GM23338 (cell line): ENCODE measurements around the gene FAM117B. TPM values are rescaled to one million over a fixed set of nuclear protein-coding genes. Genes with fewer than 3 reads are reported as not detected.

Experiments used
- ATAC-seq: fragments of 200-7000 bp; cut with Tn5 transposase; 3 replicates; pipeline ENCODE4 v1.9.1; 2020
- DNase-seq: peaks from one replicate; pipeline ENCODE4 v3.0.0-alpha.2; 2015; ENCODE audit warnings: low spot score
- H2AFZ ChIP-seq: fragments of 200-600 bp; sonication (generic); 2 replicates; pipeline ENCODE4 v1.8.0; 2016; ENCODE audit warnings: antibody characterized with exemption, mild to moderate bottlenecking, moderate library complexity
- H3F3A ChIP-seq: fragments of 200-600 bp; sonication (generic); replicated peaks from 2 replicates; pipeline ENCODE4 v1.8.0; 2017; ENCODE audit warnings: antibody characterized with exemption, mixed run types, low read depth
- H3K27ac ChIP-seq: fragments of 200-600 bp; sonication (generic); 2 replicates; pipeline ENCODE4 v1.6.1; 2016; ENCODE audit warnings: low read depth
- H3K27me3 ChIP-seq: fragments of 200-600 bp; sonication (generic); 2 replicates; pipeline ENCODE4 v1.8.0; 2016; ENCODE audit warnings: mild to moderate bottlenecking, mixed run types, moderate library complexity; ENCODE audit not compliant: insufficient read depth
- H3K36me3 ChIP-seq: fragments of 200-600 bp; sonication (generic); 2 replicates; pipeline ENCODE4 v1.8.0; 2016; ENCODE audit warnings: mild to moderate bottlenecking; ENCODE audit not compliant: insufficient read depth
- H3K4me1 ChIP-seq: fragments of 200-600 bp; sonication (generic); 2 replicates; pipeline ENCODE4 v1.8.0; 2016; ENCODE audit warnings: mild to moderate bottlenecking, moderate library complexity; ENCODE audit not compliant: insufficient read depth
- H3K4me2 ChIP-seq: fragments of 200-600 bp; sonication (generic); 2 replicates; pipeline ENCODE4 v1.7.1; 2017; ENCODE audit warnings: mixed run types
- H3K4me3 ChIP-seq: fragments of 200-600 bp; sonication (generic); 2 replicates; pipeline ENCODE4 v1.6.1; 2016; ENCODE audit warnings: mixed run types
- H3K79me2 ChIP-seq: fragments of 200-600 bp; sonication (generic); replicated peaks from 2 replicates; pipeline ENCODE4 v1.8.0; 2017; ENCODE audit warnings: mild to moderate bottlenecking; ENCODE audit not compliant: insufficient read depth
- H3K9me2 ChIP-seq: fragments of 200-600 bp; sonication (generic); 2 replicates; pipeline ENCODE4 v1.8.0; 2017; ENCODE audit not compliant: insufficient read depth
- H4K20me1 ChIP-seq: fragments of 200-600 bp; sonication (generic); replicated peaks from 2 replicates; pipeline ENCODE4 v1.8.0; 2017; ENCODE audit warnings: mild to moderate bottlenecking; ENCODE audit not compliant: insufficient read depth
- H3K27ac Mint-ChIP-seq: 2 replicates; pipeline ENCODE4 v1.8.0; 2020; ENCODE audit warnings: inconsistent platforms, mild to moderate bottlenecking, moderate library complexity, mixed read lengths
- H3K27me3 Mint-ChIP-seq: 3 replicates; pipeline ENCODE4 v1.8.0; 2022; ENCODE audit warnings: low read depth, mild to moderate bottlenecking, moderate library complexity, mixed read lengths, inconsistent platforms; ENCODE audit not compliant: insufficient read depth, poor library complexity
- H3K36me3 Mint-ChIP-seq: 3 replicates; pipeline ENCODE4 v1.8.0; 2021; ENCODE audit warnings: low read depth, mild to moderate bottlenecking, inconsistent platforms, moderate library complexity, mixed read lengths
- H3K4me1 Mint-ChIP-seq: 3 replicates; pipeline ENCODE4 v1.8.0; 2020; ENCODE audit warnings: mild to moderate bottlenecking, inconsistent platforms, mixed read lengths
- H3K4me3 Mint-ChIP-seq: 3 replicates; pipeline ENCODE4 v1.8.0; 2021; ENCODE audit warnings: moderate library complexity, mild to moderate bottlenecking, inconsistent platforms, mixed read lengths
- H3K9me3 Mint-ChIP-seq: 3 replicates; pipeline ENCODE4 v1.8.0; 2020; ENCODE audit warnings: moderate library complexity, mild to moderate bottlenecking, inconsistent platforms, mixed read lengths
- CREB1 ChIP-seq: fragments of 250-450 bp; sonication (Bioruptor Pico); IDR thresholded peaks from 2 replicates; pipeline ENCODE4 v1.5.0; 2020; ENCODE audit warnings: low read depth, mild to moderate bottlenecking, moderate library complexity
- EZH2 ChIP-seq: fragments of 200-600 bp; sonication (generic); IDR thresholded peaks from one replicate; pipeline ENCODE4 v1.8.0; 2017; ENCODE audit warnings: antibody characterized with exemption, mild to moderate bottlenecking, low read depth; ENCODE audit not compliant: unreplicated experiment
- EZH2phosphoT487 ChIP-seq: fragments of 200-600 bp; sonication (generic); IDR thresholded peaks from one replicate; pipeline ENCODE4 v1.8.1; 2018; ENCODE audit warnings: antibody characterized with exemption; ENCODE audit not compliant: unreplicated experiment
- JUNB ChIP-seq: IDR thresholded peaks from one replicate; pipeline ENCODE4 v1.6.1; 2016; ENCODE audit warnings: antibody characterized with exemption; ENCODE audit not compliant: unreplicated experiment
- NANOG ChIP-seq: IDR thresholded peaks from 2 replicates; pipeline ENCODE4 v1.6.1; 2016; ENCODE audit warnings: antibody characterized with exemption, borderline replicate concordance
- POLR2AphosphoS5 ChIP-seq: IDR thresholded peaks from 2 replicates; pipeline ENCODE4 v1.6.1; 2016; ENCODE audit warnings: antibody characterized with exemption, low read depth
- STAT1 ChIP-seq: IDR thresholded peaks from one replicate; pipeline ENCODE4 v1.6.1; 2016; ENCODE audit warnings: antibody characterized with exemption; ENCODE audit not compliant: unreplicated experiment
- ZNF114 ChIP-seq: fragments of 250-450 bp; sonication (Bioruptor Pico); IDR thresholded peaks from 2 replicates; pipeline ENCODE4 v1.5.0; 2020; ENCODE audit warnings: mild to moderate bottlenecking, moderate library complexity
- ZNF331 ChIP-seq: fragments of 250-450 bp; sonication (Bioruptor Pico); IDR thresholded peaks from 2 replicates; pipeline ENCODE4 v1.5.0; 2020; ENCODE audit warnings: low read depth, mild to moderate bottlenecking, moderate library complexity
- polyA plus RNA-seq: library from polyadenylated mRNA; unstranded; fragments of >200 nt; fragmentation: Nextera tagmentation; extraction: Ambion mirVana; gene quantifications from 2 replicates; pipeline ENCODE4 v1.2.1, GENCODE V29; 2016
- total RNA-seq: library from RNA; depleted of rRNA; stranded (reverse); fragments of >200 nt; shearing (Covaris generic); gene quantifications from 2 replicates; pipeline ENCODE4 v1.2.3, GENCODE V29; 2014
- TF ChIP-seq, protein P1 (sequence below), 2 experiments: fragments of 200-600 bp in 1 of 2; sonication (generic) in 1 of 2; conservative IDR thresholded peaks; 2 replicates each; pipeline versions ENCODE4 v1.5.1 to v1.6.1; 2016 to 2017; ENCODE audit warnings: antibody characterized with exemption in 2 of 2, low read depth in 2 of 2, mild to moderate bottlenecking in 2 of 2, moderate library complexity in 1 of 2
- TF ChIP-seq, protein P2 (sequence below): IDR thresholded peaks from one replicate; pipeline ENCODE4 v1.6.1; 2018; ENCODE audit warnings: antibody characterized with exemption; ENCODE audit not compliant: unreplicated experiment
- TF ChIP-seq, protein P3 (sequence below): IDR thresholded peaks from 2 replicates; pipeline ENCODE4 v1.6.1; 2016; ENCODE audit warnings: antibody characterized with exemption
- TF ChIP-seq, protein P4 (sequence below): fragments of 250-450 bp; sonication (Bioruptor Pico); IDR thresholded peaks from 2 replicates; pipeline ENCODE4 v1.5.0; 2020; ENCODE audit warnings: mild to moderate bottlenecking, moderate library complexity

FAM117B gene
- total and polyA plus RNA-seq, 2 experiments from 2014 or later = 8.4 to 23.0 TPM

DNA sequence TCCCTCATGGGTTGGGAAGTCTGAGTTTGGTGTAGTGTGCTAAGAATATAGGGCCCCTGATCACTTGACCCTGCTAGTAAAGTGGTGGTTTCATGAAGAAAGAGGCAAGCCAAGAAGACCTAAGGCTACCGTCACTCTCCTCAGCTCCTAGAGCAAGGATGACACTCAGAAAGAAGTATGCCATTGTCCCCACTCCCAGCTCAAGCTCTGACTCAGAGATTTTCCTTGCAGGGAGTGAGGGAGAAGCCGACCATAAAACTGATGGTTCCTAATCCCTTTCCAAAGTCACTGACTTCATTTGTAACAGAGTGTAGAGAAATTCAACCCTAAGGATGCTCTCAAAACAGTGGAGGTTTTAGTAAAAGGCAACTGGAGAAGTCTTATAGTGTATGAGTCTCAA, 155.9 kb downstream of the FAM117B start:
- no peak overlapping the region for H3K27ac ChIP-seq
- H3K36me3 ChIP-seq = peaks cover 7% of the 10 kb centered on the region; the same call in 1 of the 2 replicates
- no peak overlapping the region for H3K4me2 ChIP-seq
- no peak overlapping the region for H2AFZ ChIP-seq
- H3K4me1 ChIP-seq = no peaks in the 10 kb centered on the region
- ATAC-seq (no peak), DNase-seq (no peak)
- no peak overlapping the region for H3K27ac Mint-ChIP-seq
- no peaks in the 10 kb centered on the region; the same call in 2 of the 3 replicates for H3K36me3 Mint-ChIP-seq
- H3K9me3 Mint-ChIP-seq = no peaks in the 10 kb centered on the region
- H3K4me1 Mint-ChIP-seq = no peaks in the 10 kb centered on the region
- H3F3A ChIP-seq = no peaks in the 10 kb centered on the region
- TF ChIP-seq ZNF114 (CRISPR knock-in tag) (no peak), ZNF331 (no peak), STAT1 (no peak), JUNB (no peak), EZH2phosphoT487 (no peak), CREB1 (CRISPR knock-in tag) (no peak), EZH2 (no peak), POLR2AphosphoS5 (no peak), NANOG (no peak)
- TF ChIP-seq, protein P1, sequence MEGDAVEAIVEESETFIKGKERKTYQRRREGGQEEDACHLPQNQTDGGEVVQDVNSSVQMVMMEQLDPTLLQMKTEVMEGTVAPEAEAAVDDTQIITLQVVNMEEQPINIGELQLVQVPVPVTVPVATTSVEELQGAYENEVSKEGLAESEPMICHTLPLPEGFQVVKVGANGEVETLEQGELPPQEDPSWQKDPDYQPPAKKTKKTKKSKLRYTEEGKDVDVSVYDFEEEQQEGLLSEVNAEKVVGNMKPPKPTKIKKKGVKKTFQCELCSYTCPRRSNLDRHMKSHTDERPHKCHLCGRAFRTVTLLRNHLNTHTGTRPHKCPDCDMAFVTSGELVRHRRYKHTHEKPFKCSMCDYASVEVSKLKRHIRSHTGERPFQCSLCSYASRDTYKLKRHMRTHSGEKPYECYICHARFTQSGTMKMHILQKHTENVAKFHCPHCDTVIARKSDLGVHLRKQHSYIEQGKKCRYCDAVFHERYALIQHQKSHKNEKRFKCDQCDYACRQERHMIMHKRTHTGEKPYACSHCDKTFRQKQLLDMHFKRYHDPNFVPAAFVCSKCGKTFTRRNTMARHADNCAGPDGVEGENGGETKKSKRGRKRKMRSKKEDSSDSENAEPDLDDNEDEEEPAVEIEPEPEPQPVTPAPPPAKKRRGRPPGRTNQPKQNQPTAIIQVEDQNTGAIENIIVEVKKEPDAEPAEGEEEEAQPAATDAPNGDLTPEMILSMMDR (conservative IDR thresholded peaks at IDR 0.05; ENCODE audit: low read depth in 2 of 2) = no peak
- TF ChIP-seq, protein P2, sequence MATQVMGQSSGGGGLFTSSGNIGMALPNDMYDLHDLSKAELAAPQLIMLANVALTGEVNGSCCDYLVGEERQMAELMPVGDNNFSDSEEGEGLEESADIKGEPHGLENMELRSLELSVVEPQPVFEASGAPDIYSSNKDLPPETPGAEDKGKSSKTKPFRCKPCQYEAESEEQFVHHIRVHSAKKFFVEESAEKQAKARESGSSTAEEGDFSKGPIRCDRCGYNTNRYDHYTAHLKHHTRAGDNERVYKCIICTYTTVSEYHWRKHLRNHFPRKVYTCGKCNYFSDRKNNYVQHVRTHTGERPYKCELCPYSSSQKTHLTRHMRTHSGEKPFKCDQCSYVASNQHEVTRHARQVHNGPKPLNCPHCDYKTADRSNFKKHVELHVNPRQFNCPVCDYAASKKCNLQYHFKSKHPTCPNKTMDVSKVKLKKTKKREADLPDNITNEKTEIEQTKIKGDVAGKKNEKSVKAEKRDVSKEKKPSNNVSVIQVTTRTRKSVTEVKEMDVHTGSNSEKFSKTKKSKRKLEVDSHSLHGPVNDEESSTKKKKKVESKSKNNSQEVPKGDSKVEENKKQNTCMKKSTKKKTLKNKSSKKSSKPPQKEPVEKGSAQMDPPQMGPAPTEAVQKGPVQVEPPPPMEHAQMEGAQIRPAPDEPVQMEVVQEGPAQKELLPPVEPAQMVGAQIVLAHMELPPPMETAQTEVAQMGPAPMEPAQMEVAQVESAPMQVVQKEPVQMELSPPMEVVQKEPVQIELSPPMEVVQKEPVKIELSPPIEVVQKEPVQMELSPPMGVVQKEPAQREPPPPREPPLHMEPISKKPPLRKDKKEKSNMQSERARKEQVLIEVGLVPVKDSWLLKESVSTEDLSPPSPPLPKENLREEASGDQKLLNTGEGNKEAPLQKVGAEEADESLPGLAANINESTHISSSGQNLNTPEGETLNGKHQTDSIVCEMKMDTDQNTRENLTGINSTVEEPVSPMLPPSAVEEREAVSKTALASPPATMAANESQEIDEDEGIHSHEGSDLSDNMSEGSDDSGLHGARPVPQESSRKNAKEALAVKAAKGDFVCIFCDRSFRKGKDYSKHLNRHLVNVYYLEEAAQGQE = no peak
- TF ChIP-seq, protein P3, sequence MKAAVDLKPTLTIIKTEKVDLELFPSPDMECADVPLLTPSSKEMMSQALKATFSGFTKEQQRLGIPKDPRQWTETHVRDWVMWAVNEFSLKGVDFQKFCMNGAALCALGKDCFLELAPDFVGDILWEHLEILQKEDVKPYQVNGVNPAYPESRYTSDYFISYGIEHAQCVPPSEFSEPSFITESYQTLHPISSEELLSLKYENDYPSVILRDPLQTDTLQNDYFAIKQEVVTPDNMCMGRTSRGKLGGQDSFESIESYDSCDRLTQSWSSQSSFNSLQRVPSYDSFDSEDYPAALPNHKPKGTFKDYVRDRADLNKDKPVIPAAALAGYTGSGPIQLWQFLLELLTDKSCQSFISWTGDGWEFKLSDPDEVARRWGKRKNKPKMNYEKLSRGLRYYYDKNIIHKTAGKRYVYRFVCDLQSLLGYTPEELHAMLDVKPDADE = no peak
- TF ChIP-seq, protein P4, sequence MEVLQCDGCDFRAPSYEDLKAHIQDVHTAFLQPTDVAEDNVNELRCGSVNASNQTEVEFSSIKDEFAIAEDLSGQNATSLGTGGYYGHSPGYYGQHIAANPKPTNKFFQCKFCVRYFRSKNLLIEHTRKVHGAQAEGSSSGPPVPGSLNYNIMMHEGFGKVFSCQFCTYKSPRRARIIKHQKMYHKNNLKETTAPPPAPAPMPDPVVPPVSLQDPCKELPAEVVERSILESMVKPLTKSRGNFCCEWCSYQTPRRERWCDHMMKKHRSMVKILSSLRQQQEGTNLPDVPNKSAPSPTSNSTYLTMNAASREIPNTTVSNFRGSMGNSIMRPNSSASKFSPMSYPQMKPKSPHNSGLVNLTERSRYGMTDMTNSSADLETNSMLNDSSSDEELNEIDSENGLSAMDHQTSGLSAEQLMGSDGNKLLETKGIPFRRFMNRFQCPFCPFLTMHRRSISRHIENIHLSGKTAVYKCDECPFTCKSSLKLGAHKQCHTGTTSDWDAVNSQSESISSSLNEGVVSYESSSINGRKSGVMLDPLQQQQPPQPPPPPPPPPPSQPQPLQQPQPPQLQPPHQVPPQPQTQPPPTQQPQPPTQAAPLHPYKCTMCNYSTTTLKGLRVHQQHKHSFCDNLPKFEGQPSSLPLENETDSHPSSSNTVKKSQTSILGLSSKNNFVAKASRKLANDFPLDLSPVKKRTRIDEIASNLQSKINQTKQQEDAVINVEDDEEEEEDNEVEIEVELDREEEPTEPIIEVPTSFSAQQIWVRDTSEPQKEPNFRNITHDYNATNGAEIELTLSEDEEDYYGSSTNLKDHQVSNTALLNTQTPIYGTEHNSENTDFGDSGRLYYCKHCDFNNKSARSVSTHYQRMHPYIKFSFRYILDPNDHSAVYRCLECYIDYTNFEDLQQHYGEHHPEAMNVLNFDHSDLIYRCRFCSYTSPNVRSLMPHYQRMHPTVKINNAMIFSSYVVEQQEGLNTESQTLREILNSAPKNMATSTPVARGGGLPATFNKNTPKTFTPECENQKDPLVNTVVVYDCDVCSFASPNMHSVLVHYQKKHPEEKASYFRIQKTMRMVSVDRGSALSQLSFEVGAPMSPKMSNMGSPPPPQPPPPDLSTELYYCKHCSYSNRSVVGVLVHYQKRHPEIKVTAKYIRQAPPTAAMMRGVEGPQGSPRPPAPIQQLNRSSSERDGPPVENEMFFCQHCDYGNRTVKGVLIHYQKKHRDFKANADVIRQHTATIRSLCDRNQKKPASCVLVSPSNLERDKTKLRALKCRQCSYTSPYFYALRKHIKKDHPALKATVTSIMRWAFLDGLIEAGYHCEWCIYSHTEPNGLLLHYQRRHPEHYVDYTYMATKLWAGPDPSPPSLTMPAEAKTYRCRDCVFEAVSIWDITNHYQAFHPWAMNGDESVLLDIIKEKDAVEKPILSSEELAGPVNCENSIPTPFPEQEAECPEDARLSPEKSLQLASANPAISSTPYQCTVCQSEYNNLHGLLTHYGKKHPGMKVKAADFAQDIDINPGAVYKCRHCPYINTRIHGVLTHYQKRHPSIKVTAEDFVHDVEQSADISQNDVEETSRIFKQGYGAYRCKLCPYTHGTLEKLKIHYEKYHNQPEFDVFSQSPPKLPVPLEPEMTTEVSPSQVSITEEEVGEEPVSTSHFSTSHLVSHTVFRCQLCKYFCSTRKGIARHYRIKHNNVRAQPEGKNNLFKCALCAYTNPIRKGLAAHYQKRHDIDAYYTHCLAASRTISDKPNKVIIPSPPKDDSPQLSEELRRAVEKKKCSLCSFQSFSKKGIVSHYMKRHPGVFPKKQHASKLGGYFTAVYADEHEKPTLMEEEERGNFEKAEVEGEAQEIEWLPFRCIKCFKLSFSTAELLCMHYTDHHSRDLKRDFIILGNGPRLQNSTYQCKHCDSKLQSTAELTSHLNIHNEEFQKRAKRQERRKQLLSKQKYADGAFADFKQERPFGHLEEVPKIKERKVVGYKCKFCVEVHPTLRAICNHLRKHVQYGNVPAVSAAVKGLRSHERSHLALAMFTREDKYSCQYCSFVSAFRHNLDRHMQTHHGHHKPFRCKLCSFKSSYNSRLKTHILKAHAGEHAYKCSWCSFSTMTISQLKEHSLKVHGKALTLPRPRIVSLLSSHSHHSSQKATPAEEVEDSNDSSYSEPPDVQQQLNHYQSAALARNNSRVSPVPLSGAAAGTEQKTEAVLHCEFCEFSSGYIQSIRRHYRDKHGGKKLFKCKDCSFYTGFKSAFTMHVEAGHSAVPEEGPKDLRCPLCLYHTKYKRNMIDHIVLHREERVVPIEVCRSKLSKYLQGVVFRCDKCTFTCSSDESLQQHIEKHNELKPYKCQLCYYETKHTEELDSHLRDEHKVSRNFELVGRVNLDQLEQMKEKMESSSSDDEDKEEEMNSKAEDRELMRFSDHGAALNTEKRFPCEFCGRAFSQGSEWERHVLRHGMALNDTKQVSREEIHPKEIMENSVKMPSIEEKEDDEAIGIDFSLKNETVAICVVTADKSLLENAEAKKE (CRISPR knock-in tag) = no peak
- H3K79me2 ChIP-seq = no peaks in the 10 kb centered on the region
- H3K9me2 ChIP-seq = no peaks in the 10 kb centered on the region
- H3K27me3 Mint-ChIP-seq = peaks cover 1% of the 10 kb centered on the region
- no peak overlapping the region for H3K4me3 Mint-ChIP-seq
- H3K27me3 ChIP-seq = no peaks in the 10 kb centered on the region
- no peak overlapping the region for H3K4me3 ChIP-seq
- H4K20me1 ChIP-seq = peaks cover 2% of the 10 kb centered on the region; the same call in 1 of the 2 replicates
